HepG2 (cell line): ENCODE measurements around the gene IPPK. TPM values are rescaled to one million over a fixed set of nuclear protein-coding genes. Genes with fewer than 3 reads are reported as not detected.

ENCODE experiments used
- ATAC-seq: fragments of 200-7000 bp; cut with Tn5 transposase; 3 replicates; pipeline ENCODE4 v1.9.1; 2020; ENCODE audit warnings: mild to moderate bottlenecking, moderate library complexity
- BruUV-seq: library from RNA; stranded (reverse); fragments of 400-500 nt; replicated peaks from 2 replicates; lab custom pipeline; 2021; lab: Mats Ljungman, UMichigan
- CTCF ChIA-PET: fragments of 300-600 bp; formaldehyde crosslinking; extraction: SDS; loops from one replicate; lab custom pipeline; 2021; ENCODE audit warnings: low total read pairs, inconsistent platforms, low intra/inter-chr PET ratio; lab: Yijun Ruan, JAX
- POLR2A ChIA-PET: fragments of 350-600 bp; sonication (Branson Sonifier 250); formaldehyde crosslinking; loops from one replicate; lab custom pipeline; 2020; ENCODE audit warnings: antibody characterized with exemption, inconsistent platforms; lab: Yijun Ruan, JAX
- DNase-seq: peaks from one replicate; pipeline ENCODE4 v3.0.0-alpha.2; 2015; ENCODE audit warnings: low spot score
- FAIRE-seq: peaks from 3 replicates; lab custom pipeline; 2011; peaks lifted over from hg19 to GRCh38; lab: Jason Lieb, UNC
- H2AFZ ChIP-seq: one replicate; pipeline ENCODE4 v1.6.1; 2011; ENCODE audit warnings: low read length, inconsistent platforms
- H3K27ac ChIP-seq: fragments of 300-600 bp; 3 replicates; pipeline ENCODE4 v1.8.0; 2011; ENCODE audit warnings: mixed run types, mild to moderate bottlenecking, mixed read lengths, low read length, inconsistent platforms; ENCODE audit not compliant: insufficient read depth; ENCODE audit errors: extremely low read length
- H3K27me3 ChIP-seq, 2 experiments: fragments of 200-600 bp in 1 of 2; 2 replicates in 1 of 2; 3 replicates in 1 of 2; pipeline versions ENCODE4 v1.6.0 to v1.8.0; 2011; ENCODE audit warnings: low read length in 2 of 2, mild to moderate bottlenecking in 2 of 2, moderate library complexity in 2 of 2, inconsistent platforms in 1 of 2; ENCODE audit not compliant: insufficient read depth in 2 of 2, control insufficient read depth in 1 of 2
- H3K36me3 ChIP-seq, 2 experiments: fragments of 200-600 bp in 1 of 2; replicated peaks in 1 of 2; 2 replicates in 1 of 2; 3 replicates in 1 of 2; pipeline versions ENCODE4 v1.5.1 to v1.8.0; 2011; ENCODE audit warnings: low read length in 2 of 2, inconsistent platforms in 1 of 2; ENCODE audit not compliant: insufficient read depth in 2 of 2, control insufficient read depth in 1 of 2
- H3K4me1 ChIP-seq: 2 replicates; pipeline ENCODE4 v1.5.1; 2012; ENCODE audit warnings: low read length, inconsistent platforms; ENCODE audit not compliant: insufficient read depth
- H3K4me2 ChIP-seq: 2 replicates; pipeline ENCODE4 v1.6.0; 2011; ENCODE audit warnings: low read depth, low read length, inconsistent platforms
- H3K4me3 ChIP-seq, 3 experiments: fragments of 200-600 bp in 1 of 3; sonication (generic), shearing (Covaris generic) in 1 of 3; replicated peaks in 1 of 3; 2 replicates each; pipeline ENCODE4 v1.5.1; 2011 to 2016; ENCODE audit warnings: low read length in 3 of 3, inconsistent platforms in 2 of 3, low read depth in 2 of 3, mild to moderate bottlenecking in 2 of 3, control low read depth in 1 of 3, mixed read lengths in 1 of 3; ENCODE audit not compliant: insufficient read depth in 1 of 3
- H3K79me2 ChIP-seq: one replicate; pipeline ENCODE4 v1.6.1; 2011; ENCODE audit warnings: low read length, inconsistent platforms; ENCODE audit not compliant: insufficient read depth
- H3K9ac ChIP-seq: 2 replicates; pipeline ENCODE4 v1.6.0; 2011; ENCODE audit warnings: mild to moderate bottlenecking, low read depth, low read length, inconsistent platforms; ENCODE audit not compliant: insufficient read depth
- H3K9me3 ChIP-seq: 2 replicates; pipeline ENCODE4 v1.5.1; 2012; ENCODE audit warnings: mild to moderate bottlenecking, low read length
- H4K20me1 ChIP-seq: 2 replicates; pipeline ENCODE4 v1.6.0; 2011; ENCODE audit warnings: inconsistent platforms, mild to moderate bottlenecking, low read length, moderate library complexity; ENCODE audit not compliant: insufficient read depth
- ARID5B ChIP-seq: IDR thresholded peaks from 2 replicates; pipeline ENCODE4 v1.4.0; 2020; ENCODE audit warnings: mild to moderate bottlenecking, missing genetic modification reagents
- ZNF3 ChIP-seq: IDR thresholded peaks from 2 replicates; pipeline ENCODE4 v1.7.0; 2017; ENCODE audit warnings: inconsistent platforms
- ZNF432 ChIP-seq: sonication (generic); formaldehyde crosslinking; IDR thresholded peaks from 2 replicates; pipeline ENCODE4 v1.5.0; 2020; ENCODE audit warnings: missing genetic modification reagents, mild to moderate bottlenecking, borderline replicate concordance
- WGBS: methylation state at CpG from one replicate; pipeline ENCODE4 v1.1.6; 2017; ENCODE audit warnings: low lambda C conversion rate; 5-methylcytosine and 5-hydroxymethylcytosine counted together
- in situ Hi-C: cut with HindIII; loops from 2 replicates; pipeline ENCODE4 v1.10.0; 2017; ENCODE audit warnings: low pct_unique_long_range_greater_than_20kb; ENCODE audit not compliant: extremely low pct_ligation_motif_present
- intact Hi-C: fragments of 100-400 bp; cut with micrococcal nuclease; formaldehyde crosslinking; loops from one replicate; pipeline ENCODE4 v1.10.0; 2022; ENCODE audit not compliant: unreplicated experiment
- polyA plus RNA-seq, 8 experiments: library from polyadenylated mRNA; depleted of rRNA in 3 of 8; stranded (reverse) in 7 of 8; unstranded in 1 of 8; fragments of >200 nt; fragmentation: Illumina TruSeq in 4 of 8; extraction: Trizol in 4 of 8; gene quantifications; 2 replicates each; pipeline versions ENCODE4 v1.2.1 to v1.2.3, GENCODE V29; 2011 to 2016; ENCODE audit warnings: low read depth in 4 of 8, missing spikeins in 1 of 8, mixed read lengths in 1 of 8; ENCODE audit not compliant: insufficient read depth in 1 of 8
- total RNA-seq, 5 experiments: library from RNA; depleted of rRNA; stranded (reverse); fragments of >200 nt; fragmentation: Illumina TruSeq; extraction: Trizol; gene quantifications; 2 replicates each; pipeline ENCODE4 v1.2.3, GENCODE V29; 2016; ENCODE audit warnings: low read depth in 1 of 5

The IPPK gene
- total and polyA plus RNA-seq, 2 of the 13 experiments (the other 11 are each of a cell fraction or from before 2014, with no cell fraction given): 9.9 to 14.1 TPM

DNA sequence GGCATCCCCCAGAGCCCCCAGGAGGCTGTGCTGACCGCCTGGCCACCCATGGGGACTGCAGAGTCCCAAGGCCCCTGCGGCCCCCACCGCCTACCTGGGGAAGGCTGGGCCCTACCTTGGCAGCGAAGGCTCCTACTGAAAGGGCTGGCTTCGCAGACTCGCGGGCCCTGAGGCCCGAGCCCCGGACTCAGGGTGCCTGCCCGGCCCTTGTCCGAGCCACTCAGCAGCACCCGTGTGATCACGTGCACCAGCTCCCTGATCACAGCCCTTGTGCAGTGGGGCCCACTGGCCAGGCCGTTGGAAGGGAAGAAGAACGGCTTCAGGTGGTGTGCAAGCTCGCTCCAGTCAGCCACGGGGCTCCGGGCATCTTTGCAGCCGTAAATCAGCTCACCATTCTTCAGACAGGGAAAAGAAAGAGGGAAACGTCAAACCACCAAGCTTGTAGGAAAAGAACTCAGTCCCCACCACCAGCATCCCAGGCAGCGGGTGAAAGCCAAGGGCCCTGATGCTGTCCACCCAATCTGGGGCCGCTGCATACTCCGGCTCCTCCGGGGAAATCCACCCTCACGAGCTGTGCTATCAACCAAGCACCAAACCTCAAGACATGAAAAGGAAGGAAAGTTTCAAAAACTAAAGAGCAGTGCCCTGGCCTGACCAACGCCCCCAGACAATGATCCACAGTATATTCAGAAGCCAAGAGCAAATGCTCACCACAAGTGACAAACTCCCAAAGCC, 31.9 kb downstream of the IPPK start:
- in situ Hi-C loops: loop anchor here (10.0 kb wide), 2 partner anchors 313 to 503 kb away; partner anchors contain the start of genes CENPP and NOL8
- BruUV-seq: no TSS peak
- Histone ChIP-seq H4K20me1 (no peaks in the 10 kb centered on the region), H3K4me3 (no peak overlapping the region)
- ATAC-seq: no peak
- no peak for TF ChIP-seq ARID5B (CRISPR knock-in tag)
- TF ChIP-seq ZNF3: no peak
- TF ChIP-seq ZNF432 (CRISPR knock-in tag): no peak
- TF ChIP-seq, all 625 proteins: peak for 0
- Histone ChIP-seq H3K9ac (no peak overlapping the region), H3K9me3 (no peaks in the 10 kb centered on the region), H3K4me1 (no peaks in the 10 kb centered on the region), H3K27ac (no peak overlapping the region), H3K79me2 (no peaks in the 10 kb centered on the region), H3K27me3 (no peaks in the 10 kb centered on the region), H3K4me2 (no peak overlapping the region), H2AFZ (no peak overlapping the region), H3K36me3 (peaks cover 31 to 83% of the 10 kb centered on the region in 2 experiments)
- WGBS: 95% methylated on average over 13 of the region's 26 CpGs
- intact Hi-C loops: no loop called here
- ChIA-PET CTCF (no interaction called here), POLR2A (no interaction called here)
- no peak for FAIRE-seq
- DNase-seq: no peak
